Measurements from ENCODE around the gene FAM131B.

The FAM131B gene

DNA sequence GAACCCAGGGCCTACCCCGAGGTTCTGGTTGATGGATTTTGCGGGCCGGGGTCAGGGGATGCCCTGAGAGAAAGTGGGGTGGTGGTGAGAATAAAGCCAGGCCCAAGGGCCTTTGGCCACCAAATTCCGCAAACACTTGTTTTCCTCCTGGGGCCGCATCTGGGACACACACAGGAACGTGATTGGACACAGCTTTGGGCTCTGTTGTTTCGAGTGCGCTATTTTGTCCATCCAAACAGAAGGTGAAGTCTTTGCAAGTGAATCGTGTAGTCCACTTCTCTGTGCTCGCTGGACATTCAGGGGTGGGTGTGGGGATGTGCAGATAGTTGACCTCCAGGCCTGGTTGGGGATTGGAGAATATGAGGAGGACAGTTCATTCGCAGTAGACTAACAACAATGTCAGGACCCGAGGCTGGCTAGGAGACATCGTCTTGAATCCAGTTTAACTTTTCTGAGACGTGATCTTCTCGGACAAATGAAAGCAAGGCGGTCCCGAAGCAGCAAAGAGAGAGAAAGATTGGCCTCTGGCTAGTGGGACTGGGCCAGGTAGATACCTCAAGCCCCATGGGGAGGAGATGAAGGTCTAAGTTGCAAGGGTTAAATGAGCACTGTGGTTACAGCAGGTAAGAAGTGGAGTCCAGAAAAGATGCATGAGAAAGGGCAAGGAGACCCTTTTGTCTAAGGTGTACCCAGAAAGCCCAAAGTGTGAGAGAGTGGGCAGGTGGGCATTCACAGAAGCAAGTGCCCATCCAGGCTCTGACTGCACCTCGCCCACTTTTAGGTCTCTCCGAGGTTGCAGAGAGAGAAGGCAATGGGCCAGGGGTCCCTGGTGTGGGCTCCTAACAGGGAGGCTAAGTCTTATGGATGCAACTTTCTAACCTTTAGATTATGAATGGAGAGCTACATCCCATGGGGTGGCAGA lies 764 bp upstream of the FAM131B start:
- peaks cover 68% of the 10 kb centered on the region for H3K27me3 Mint-ChIP-seq (ENCODE audit: low read depth)
- H3K27ac Mint-ChIP-seq: no peak overlapping the region

DNA sequence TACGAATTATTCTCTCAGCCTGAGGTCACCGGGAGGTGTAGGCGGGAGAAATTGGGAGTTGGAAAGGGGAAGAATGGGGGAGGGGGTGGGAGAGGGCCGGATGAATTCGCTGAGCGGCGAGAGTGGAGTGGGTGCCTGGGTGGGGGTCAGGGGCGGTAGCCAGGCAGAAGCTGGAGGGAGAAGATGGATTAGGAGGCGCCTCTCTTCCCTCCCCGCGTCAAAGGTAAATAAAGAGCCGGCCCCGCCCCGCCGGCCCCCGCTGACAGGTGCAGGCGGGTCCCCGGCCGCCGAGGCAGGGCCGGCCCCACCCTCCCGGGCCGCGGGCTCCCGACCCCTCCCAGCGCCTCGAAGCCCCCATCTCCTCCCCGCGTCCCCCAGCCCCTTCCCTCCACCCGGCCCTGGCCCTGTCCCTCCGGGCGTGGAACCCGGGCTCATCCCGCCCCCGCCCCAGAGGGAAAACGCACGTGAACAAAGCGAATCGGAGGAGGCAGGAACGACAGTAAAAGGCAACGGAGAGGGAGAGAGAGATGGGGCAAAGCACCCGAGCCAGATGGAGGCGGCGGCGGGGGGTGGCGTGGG lies 872 bp downstream of the FAM131B start:
- H3K4me3 Mint-ChIP-seq: peak overlapping the region; percentile 81
- no peaks in the 10 kb centered on the region for H3K36me3 Mint-ChIP-seq (ENCODE audit: low read depth)
- H3K9me3 Mint-ChIP-seq: no peaks in the 10 kb centered on the region
- no peak for DNase-seq (ENCODE audit: low spot score)
- no peak overlapping the region for H3K27ac Mint-ChIP-seq
- H3K4me1 Mint-ChIP-seq (ENCODE audit: low read depth): peaks cover 9% of the 10 kb centered on the region
- H3K27me3 Mint-ChIP-seq (ENCODE audit: low read depth): peaks cover 65% of the 10 kb centered on the region

More for the DNA sequence above, 764 bp upstream of the FAM131B start:
- no peaks in the 10 kb centered on the region for H3K9me3 Mint-ChIP-seq
- H3K4me1 Mint-ChIP-seq (ENCODE audit: low read depth): peaks cover 9% of the 10 kb centered on the region
- DNase-seq (ENCODE audit: low spot score): no peak
- H3K36me3 Mint-ChIP-seq (ENCODE audit: low read depth): no peaks in the 10 kb centered on the region
- peak overlapping the region; percentile 45 for H3K4me3 Mint-ChIP-seq

DNA sequence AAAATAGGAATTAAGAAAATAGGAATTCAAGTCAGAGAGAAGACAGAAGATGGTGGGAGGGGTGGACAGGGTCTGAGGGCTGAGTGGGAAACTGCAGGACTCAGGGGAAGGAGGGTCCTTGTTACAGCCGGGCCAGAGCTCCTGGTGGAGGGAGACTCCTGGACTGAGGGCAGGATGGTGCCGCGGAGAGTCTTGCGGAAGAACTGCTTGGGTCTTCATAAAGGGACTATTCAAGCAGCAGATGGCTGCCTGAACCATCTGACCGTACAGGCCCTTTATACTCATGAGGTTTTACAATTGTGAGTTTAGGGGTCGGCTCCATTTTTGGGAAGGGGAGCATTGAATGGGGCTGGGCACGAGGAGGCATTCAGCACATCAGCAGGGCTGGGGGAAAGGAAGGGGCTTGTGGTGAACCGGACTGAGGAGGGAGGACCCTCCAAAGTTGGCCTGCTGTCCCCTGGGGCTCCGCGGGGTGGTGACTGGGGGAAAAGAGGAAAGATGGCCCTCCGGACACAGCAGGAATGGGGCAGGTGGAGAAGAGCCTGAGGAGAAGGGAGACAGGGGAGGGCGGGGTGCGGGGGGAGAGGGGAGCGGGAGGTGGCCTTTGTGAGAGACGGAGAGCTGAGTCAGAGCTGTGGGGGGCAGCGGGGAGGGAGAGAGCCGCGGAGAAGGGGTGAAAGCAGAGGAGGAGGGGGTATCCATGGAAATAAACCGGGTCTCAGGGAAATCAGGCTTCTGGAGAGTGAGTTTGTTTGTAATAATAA lies 1.5 kb downstream of the FAM131B start:
- no peaks in the 10 kb centered on the region for H3K9me3 Mint-ChIP-seq
- H3K27me3 Mint-ChIP-seq (ENCODE audit: low read depth): peaks cover 61% of the 10 kb centered on the region
- H3K36me3 Mint-ChIP-seq (ENCODE audit: low read depth): no peaks in the 10 kb centered on the region
- H3K4me1 Mint-ChIP-seq (ENCODE audit: low read depth): peaks cover 9% of the 10 kb centered on the region
- H3K27ac Mint-ChIP-seq: no peak overlapping the region
- H3K4me3 Mint-ChIP-seq: peak overlapping the region; percentile 64
- no peak for DNase-seq (ENCODE audit: low spot score)

DNA sequence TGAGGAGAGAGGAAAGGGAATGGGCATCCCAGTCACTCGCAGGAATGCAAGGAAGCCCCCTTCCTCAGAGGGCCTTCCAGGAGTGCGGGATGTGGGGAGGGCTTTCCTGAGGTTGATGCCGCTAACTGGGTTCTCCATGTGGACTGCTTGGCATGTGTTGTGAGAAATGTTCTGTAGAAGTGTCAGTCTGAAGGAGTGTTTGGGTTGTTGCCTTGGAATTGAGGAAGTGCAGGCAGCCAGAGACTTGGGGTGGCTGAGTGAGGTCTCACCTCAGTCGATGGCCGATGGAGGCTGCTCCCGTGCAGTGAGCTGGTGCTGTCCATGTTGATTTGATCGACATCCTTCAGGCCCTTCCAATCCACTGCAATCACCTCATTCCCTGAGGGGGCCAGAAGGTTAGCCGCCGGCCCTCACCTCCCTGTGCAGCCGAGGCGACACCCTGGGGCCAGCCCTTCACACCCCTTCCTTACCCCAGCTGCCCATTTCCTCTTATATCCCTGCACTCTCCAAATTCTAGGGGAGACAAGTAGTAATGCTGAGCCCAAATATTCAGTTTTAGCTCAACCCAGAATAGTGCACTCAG lies 2.7 kb downstream of the FAM131B start:
- no peak overlapping the region for H3K4me3 Mint-ChIP-seq
- H3K9me3 Mint-ChIP-seq: no peaks in the 10 kb centered on the region
- H3K27ac Mint-ChIP-seq: no peak overlapping the region
- no peaks in the 10 kb centered on the region for H3K36me3 Mint-ChIP-seq (ENCODE audit: low read depth)
- H3K27me3 Mint-ChIP-seq (ENCODE audit: low read depth): peaks cover 54% of the 10 kb centered on the region
- DNase-seq (ENCODE audit: low spot score): no peak
- H3K4me1 Mint-ChIP-seq (ENCODE audit: low read depth): peaks cover 9% of the 10 kb centered on the region

DNA sequence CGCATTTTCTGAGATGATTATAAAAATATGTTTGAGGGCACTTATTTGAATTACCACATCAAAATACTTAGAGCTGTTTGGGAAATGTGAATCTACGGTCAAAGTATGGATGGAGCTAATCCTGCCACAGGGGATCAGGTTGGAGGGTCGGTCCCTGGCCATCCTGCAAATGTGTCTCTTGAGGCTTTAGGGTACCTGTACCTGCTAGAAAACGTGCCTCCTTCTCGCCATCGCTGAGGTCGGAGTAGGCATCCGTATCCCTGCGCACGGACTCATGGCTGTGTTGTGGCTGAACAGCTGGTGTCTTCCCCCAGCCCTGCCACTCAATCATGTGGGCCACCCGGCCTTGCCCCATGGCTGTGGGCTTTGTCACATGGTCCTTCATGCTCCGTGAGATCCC lies 3.9 kb downstream of the FAM131B start:
- H3K27ac Mint-ChIP-seq: no peak overlapping the region
- peaks cover 41% of the 10 kb centered on the region for H3K27me3 Mint-ChIP-seq (ENCODE audit: low read depth)
- H3K9me3 Mint-ChIP-seq: no peaks in the 10 kb centered on the region
- H3K4me3 Mint-ChIP-seq: no peak overlapping the region
- no peak for DNase-seq (ENCODE audit: low spot score)
- H3K4me1 Mint-ChIP-seq (ENCODE audit: low read depth): peaks cover 9% of the 10 kb centered on the region
- H3K36me3 Mint-ChIP-seq (ENCODE audit: low read depth): no peaks in the 10 kb centered on the region

DNA sequence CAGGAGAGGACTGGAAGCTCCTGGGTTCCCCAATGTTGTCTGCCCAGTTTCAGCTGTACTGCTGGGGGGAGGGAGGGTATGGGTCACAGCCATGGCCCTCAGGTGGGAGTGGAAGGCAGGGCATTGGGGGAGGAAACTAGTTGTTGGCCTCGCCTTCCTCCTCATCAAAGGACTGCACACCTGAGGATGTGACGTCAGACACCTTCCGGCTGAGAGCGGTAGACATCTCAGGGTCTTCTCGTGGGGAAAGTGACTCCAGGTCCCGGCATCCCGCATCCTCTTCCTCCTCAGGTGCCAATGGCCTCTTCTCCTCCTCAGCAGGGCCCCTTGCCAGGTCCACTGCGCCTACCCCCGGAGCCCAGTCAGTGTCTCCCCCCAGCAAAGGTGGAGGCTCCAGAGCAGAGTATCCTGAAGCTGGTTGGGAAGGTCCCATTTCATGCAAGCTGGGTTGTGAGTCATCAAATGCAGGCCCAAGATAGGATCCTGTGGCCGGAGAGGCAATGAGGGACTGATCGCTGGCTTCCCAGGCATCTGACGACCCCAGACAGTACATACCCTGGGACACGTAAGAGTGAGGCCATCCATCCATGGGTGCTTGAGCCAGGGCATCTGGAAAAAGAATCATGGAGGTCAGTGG lies 6.0 kb downstream of the FAM131B start:
- H3K4me1 Mint-ChIP-seq (ENCODE audit: low read depth): peaks cover 3% of the 10 kb centered on the region
- no peaks in the 10 kb centered on the region for H3K36me3 Mint-ChIP-seq (ENCODE audit: low read depth)
- no peak for DNase-seq (ENCODE audit: low spot score)
- H3K27ac Mint-ChIP-seq: no peak overlapping the region
- no peak overlapping the region for H3K4me3 Mint-ChIP-seq
- peaks cover 29% of the 10 kb centered on the region for H3K27me3 Mint-ChIP-seq (ENCODE audit: low read depth)
- H3K9me3 Mint-ChIP-seq: no peaks in the 10 kb centered on the region

DNA sequence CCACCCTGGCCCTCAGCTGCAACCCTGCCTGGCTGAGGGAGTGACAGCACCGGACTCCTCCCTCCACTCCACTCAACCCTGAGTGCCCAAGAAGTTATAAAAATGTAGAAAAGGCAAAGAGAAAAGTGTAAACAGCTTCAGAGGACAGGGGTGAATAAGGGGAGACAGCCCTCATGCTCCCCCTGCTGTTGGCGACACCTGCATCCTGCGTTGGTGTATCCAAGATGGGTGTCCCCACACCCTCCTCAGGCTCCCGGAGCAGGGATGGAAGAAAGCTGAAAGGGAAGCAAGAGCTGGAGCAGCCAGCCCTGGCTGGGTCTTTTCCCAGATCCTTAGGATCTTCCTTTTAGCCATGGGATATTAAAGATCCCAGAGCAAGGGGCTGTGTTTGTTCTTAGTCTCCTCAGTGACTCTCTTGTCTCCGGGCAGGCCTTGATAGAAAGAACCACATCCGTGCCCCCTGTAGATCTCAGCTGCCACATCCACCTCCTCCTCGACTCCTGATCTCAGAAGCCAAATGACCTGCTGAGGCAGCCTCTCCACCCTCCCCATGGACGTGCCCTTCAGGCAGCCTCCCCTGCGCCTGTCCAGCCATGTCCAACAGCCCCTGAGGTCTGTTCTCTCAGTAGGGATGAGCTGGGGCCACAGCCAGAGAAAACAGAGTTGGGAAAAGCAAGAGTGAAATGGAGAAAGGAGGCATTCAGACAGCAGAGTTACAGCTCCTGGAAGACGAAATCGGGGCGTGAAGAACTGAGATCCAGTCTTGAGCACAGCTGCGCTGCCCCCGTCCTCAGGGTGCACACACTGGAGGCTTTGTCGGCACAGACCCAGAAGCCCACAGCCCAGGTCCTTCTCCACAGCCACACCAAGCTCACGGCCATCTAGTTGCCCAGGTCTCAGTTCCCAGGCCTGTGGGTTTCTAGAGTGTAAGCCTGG lies 6.8 kb downstream of the FAM131B start:
- no peak for DNase-seq (ENCODE audit: low spot score)
- H3K27ac Mint-ChIP-seq: no peak overlapping the region
- H3K36me3 Mint-ChIP-seq (ENCODE audit: low read depth): no peaks in the 10 kb centered on the region
- H3K4me3 Mint-ChIP-seq: no peak overlapping the region
- no peaks in the 10 kb centered on the region for H3K9me3 Mint-ChIP-seq
- H3K27me3 Mint-ChIP-seq (ENCODE audit: low read depth): peaks cover 25% of the 10 kb centered on the region
- peaks cover 3% of the 10 kb centered on the region for H3K4me1 Mint-ChIP-seq (ENCODE audit: low read depth)

DNA sequence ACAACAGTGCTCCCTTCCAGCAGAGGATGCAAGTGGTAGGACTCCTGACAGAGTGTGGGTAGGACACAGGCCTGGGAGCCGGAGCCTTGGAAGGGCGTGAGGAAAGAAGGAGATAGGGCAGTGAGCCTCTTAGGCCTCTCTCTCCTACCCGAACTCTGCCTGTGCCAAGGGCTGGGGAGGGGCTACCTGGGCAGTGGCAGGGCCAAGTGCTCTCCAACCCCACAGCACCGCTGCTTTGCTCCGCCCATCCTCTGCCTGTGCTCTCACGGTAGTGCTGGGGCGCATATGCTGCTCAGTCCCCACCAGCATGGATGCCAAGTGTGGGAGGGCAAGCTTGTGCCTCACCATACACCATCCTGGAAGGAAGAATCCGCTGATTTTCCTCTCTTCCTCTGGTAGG lies 7.5 kb downstream of the FAM131B start:
- Mint-ChIP-seq H3K27me3 (ENCODE audit: low read depth) (peaks cover 17% of the 10 kb centered on the region), H3K36me3 (ENCODE audit: low read depth) (no peaks in the 10 kb centered on the region), H3K4me1 (ENCODE audit: low read depth) (peaks cover 1% of the 10 kb centered on the region), H3K9me3 (no peaks in the 10 kb centered on the region), H3K27ac (no peak overlapping the region), H3K4me3 (no peak overlapping the region)
- DNase-seq (ENCODE audit: low spot score): no peak

DNA sequence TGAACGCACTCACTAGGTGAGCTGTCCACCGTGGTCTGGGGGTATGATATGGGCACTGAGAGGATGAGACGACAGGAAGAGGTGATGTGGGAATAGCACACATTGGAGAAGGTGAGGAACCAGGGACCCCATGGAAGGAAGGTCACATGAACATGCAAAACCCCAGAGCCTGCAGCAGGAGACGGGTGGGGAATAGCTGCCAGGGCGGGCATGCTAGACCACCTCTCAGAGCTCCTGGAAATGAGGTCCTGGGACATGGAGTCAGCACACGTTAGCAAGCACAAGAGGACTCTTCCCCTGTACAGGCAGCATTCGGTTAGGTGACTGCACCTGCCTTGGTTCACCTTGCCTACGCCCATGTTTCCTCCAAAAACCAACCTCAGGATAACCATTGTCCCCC lies 8.1 kb downstream of the FAM131B start:
- no peaks in the 10 kb centered on the region for H3K36me3 Mint-ChIP-seq (ENCODE audit: low read depth)

DNA sequence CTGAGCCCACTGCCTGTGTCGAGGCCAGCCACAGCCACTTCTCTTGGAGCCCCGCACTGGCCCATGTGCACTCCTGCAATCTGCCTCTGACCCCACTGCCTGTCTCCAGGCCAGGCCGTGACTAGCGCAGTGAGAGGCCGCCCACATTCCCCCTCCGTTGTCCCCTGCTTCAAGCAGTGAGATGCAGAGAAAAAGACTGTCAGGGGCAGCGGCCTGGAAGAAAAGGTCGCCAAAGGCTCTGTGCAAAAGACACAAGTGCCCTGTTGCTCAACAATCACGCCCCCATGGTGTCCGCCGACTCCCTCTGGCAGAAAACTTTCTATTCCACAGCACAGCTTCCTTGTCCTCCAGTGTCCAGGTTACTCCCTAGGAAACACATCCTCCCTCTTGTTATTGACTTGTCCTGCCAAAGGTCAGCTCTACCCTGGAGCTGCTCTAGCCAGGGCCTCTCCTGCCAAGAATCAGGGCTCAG lies 9.9 kb downstream of the FAM131B start:
- Mint-ChIP-seq H3K4me1 (ENCODE audit: low read depth) (peaks cover 1% of the 10 kb centered on the region), H3K9me3 (no peaks in the 10 kb centered on the region), H3K36me3 (ENCODE audit: low read depth) (no peaks in the 10 kb centered on the region), H3K27me3 (ENCODE audit: low read depth) (peaks cover 29% of the 10 kb centered on the region), H3K4me3 (no peak overlapping the region), H3K27ac (no peak overlapping the region)
- DNase-seq (ENCODE audit: low spot score): no peak

More for the DNA sequence above, 8.1 kb downstream of the FAM131B start:
- Mint-ChIP-seq H3K9me3 (no peaks in the 10 kb centered on the region), H3K4me1 (ENCODE audit: low read depth) (peaks cover 1% of the 10 kb centered on the region), H3K27ac (no peak overlapping the region), H3K4me3 (no peak overlapping the region), H3K27me3 (ENCODE audit: low read depth) (peaks cover 16% of the 10 kb centered on the region)
- DNase-seq (ENCODE audit: low spot score): no peak

DNA sequence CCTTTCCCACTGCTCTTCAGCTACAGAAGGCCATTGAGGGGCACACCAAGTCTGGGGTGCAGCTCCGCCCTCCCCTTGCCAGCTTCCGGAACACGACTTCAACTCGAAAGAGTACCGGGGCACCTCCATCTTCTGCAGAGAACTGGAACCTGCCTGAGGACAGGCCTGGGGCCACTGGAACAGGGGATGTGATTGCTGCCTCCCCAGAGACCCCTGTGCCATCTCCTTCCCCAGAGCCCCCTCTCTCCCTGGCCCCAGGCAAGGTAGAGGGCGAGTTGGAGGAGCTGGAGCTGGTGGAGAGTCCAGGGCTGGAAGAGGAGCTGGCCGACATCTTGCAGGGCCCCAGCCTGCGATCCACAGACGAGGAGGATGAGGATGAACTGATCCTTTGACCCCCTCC lies 10.9 kb downstream of the FAM131B start:
- H3K36me3 Mint-ChIP-seq (ENCODE audit: low read depth): no peaks in the 10 kb centered on the region
- H3K9me3 Mint-ChIP-seq: no peaks in the 10 kb centered on the region
- DNase-seq (ENCODE audit: low spot score): no peak
- peaks cover 32% of the 10 kb centered on the region for H3K27me3 Mint-ChIP-seq (ENCODE audit: low read depth)
- H3K4me3 Mint-ChIP-seq: no peak overlapping the region
- peaks cover 3% of the 10 kb centered on the region for H3K4me1 Mint-ChIP-seq (ENCODE audit: low read depth)
- H3K27ac Mint-ChIP-seq: no peak overlapping the region

DNA sequence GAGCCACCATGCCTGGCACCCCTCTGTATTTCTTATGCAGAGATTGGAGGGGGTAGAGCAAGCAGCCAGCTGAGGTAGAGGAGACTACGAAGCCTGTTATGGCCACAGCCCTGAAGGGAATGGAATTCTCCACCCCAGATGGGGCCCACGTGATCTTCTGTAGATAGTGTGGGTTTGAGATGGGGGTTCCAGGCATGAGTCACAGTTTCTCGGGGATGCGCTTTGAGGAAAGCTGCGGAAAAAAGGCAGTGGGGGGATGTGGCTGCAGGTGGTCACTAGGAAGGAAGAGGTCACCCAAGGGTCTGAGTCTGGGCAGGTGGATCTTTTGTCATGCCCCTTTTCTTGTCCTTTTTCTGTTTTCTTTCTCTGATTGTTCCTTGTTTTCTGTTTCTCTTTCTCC lies 11.5 kb downstream of the FAM131B start:
- no peaks in the 10 kb centered on the region for H3K9me3 Mint-ChIP-seq
- no peaks in the 10 kb centered on the region for H3K36me3 Mint-ChIP-seq (ENCODE audit: low read depth)
- no peak overlapping the region for H3K4me3 Mint-ChIP-seq
- H3K27ac Mint-ChIP-seq: no peak overlapping the region
- H3K27me3 Mint-ChIP-seq (ENCODE audit: low read depth): peaks cover 36% of the 10 kb centered on the region
- peaks cover 3% of the 10 kb centered on the region for H3K4me1 Mint-ChIP-seq (ENCODE audit: low read depth)
- DNase-seq (ENCODE audit: low spot score): no peak

Data from T-helper 2 cell treated with Interferon-gamma antibody and Interleukin-4, amounts not matched to agents 5 μg/mL and 100 μg/mL, for 36 hours (primary cell).